GM21619 (cell line): ENCODE measurements around the gene ATP13A1.

ENCODE experiments used
- ATAC-seq: cut with Tn5 transposase; IDR thresholded peaks from one replicate; pipeline ENCODE4 v1.9.1; 2021; ENCODE audit not compliant: unreplicated experiment

The ATP13A1 gene

GRCh38 chr19:19645233-19645870, 18.1 kb downstream of the ATP13A1 start:
- no peak for ATAC-seq

DNA sequence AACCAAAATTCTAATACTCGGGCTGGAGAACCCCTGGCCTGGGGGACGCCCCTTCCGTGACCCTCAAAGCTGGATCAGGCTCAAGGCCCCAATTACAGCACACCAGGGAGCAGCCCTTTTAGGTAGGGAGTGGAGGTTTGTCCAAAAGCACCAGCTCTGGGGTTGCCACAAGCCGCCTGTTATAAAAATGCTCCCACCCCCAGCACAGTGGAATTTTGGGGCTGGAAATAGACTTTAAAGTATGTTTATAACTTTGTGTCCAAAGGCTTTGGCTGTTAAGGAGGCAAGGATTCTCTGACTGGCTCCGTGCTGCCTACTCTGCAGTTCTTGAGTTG, 19.5 kb downstream of the ATP13A1 start:
- ATAC-seq = no peak

DNA sequence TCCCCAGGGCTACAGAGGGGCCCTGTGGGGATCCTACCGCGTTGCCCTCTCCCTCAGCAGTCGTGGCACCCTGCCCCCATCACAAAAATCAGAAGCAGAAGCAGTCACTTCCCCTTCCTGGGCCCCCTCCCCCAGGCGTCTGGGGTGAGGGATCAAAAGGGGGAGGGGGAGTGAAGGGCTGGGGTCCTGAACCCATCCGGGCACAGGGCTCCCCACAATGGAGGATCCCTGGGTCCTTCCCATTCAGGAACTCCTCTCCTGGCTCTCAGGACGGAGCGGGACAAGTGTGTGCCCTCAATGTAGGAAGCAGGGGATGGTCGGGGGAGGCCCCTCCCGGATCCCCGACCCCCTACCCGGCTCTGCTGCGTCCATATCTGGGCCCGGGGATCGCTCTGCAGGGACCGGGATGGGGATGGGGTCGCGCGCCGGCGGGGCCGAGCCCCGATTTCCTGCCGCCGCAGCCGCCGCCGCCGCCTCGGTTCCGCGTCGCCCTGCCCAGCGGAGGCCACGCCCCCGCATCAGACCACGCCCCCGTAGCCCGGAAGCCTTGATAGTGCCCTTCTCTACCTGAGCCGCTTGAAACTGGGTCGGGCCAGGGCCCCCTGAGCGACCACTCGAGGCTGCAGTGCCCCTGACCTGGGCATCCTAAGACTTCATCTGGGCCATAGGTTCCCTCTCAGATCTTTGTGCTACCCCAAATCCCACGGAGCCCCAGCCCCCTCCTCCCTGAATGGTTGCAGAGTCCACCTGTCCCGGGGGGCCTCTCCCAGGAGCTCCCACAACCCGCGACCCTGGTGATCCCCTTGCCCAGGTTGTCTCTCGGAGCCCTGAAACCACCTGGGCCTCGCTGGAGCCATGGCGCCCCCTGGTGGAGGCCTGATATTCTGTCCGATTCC, 20.1 kb downstream of the ATP13A1 start, which contains the start of gene GMIP:
Gene GMIP (minus strand): TSS at position 500 of the 896 bp plus-strand sequence. CDS start 128 bp downstream, at position 372.
- ATAC-seq = peak; percentile 63

DNA sequence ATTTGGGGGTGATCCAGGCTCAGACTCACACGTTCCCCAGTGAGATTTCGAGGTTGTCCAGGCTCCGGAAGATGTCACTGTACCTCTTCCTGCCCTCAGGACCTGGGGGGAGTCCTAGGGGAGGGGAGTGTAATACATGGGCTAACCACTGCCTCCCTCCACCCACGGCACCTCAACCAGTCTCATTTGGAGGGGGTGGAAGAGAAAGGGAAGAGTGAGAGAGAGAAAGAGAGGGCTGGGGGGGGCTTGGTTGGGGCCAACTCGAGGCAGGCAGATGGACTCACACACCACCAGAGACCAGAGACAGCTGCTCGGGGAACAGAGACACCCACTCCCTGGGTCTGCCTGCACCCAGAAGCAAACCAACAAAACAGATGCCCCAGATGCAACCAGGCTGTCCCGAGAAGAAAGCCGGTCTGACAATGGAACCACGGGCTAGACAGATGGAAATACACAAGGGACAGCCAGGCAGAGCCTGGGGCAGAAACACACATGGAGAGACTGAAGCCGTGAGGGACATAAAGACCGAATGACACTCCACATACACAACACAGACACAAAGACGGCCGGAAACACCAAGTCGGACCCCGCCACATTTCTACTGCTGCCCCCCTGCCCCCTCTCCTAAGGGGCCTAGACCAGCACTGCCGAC, 20.8 kb downstream of the ATP13A1 start:
- ATAC-seq = no peak

DNA sequence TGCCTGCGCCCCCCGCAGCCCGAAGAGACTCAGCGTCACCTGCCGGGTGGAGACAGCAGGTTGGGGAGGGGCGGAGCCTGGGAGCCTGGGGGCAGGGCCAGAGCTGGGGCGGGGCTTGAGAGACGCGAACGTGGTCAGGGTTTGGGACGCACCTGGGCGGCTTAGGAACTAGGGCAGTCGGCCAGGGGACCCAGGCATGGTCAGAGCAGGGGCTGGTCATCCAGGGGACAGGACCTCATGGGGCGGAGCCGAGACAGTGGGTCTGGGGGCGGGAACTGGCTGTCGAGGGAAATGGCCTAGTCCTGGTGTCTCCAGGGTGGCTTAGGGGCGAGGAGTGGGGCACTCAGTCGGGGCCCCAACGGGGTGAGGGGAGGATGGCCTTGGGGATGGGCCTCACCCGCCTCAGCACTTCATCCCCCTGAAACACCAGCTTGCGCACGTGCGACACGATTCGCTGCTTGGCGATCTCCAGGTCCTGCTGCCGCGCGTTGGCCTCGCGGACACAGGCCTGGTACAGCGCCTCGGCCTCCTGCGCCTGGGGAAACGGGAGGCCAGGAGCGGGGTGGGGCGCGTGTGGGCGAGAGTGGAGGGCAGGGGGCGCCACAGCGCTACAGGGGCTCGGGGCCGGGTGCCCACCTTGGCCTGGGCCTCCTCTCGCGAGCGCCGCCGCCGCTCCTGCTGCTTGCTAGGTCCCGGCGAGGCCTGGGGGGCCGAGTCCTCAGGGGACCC, 25.8 kb downstream of the ATP13A1 start:
- no peak for ATAC-seq

DNA sequence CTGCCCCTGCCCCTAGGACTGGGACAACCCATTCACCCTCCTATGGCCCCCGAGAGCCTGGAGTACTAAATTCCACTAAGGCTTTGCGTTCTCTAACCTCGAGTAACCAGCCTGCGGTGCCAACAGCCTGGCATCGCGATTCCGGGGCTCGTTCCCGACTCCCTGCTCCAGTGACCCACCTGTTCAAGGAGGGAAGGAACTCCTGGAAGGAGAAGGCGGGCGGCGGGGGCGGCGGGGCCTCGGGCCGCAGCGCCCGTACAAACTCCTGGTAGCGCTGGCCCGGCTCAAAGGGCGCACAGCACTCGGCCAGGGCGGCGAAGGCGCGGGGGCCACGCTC, 26.3 kb downstream of the ATP13A1 start:
- ATAC-seq = no peak

- ATAC-seq = no peak
These were observed 26.8 kb downstream of the ATP13A1 start for GRCh38 chr19:19636573-19637185.

DNA sequence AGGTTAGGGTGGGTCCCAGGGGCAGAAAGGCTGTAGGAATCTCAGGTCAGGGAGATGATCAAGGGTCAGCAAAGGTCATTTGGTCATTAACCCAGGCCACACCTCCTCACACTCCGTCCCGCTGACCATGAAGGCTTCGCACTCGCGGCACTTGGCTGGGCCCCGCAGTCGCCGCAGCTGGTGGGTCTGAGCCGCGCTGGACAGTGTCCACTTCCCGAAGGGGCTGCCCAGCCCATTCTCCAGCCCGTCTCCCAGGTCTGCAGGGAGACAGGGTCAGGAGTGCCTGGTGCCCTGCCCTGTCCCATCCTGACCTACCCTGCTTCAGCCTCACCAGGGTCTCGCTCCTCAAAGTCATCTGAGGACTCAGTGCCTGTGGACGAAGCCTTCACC, 28.2 kb downstream of the ATP13A1 start:
- ATAC-seq = no peak

- ATAC-seq = no peak
These were observed 28.8 kb downstream of the ATP13A1 start for GRCh38 chr19:19634516-19635312.

DNA sequence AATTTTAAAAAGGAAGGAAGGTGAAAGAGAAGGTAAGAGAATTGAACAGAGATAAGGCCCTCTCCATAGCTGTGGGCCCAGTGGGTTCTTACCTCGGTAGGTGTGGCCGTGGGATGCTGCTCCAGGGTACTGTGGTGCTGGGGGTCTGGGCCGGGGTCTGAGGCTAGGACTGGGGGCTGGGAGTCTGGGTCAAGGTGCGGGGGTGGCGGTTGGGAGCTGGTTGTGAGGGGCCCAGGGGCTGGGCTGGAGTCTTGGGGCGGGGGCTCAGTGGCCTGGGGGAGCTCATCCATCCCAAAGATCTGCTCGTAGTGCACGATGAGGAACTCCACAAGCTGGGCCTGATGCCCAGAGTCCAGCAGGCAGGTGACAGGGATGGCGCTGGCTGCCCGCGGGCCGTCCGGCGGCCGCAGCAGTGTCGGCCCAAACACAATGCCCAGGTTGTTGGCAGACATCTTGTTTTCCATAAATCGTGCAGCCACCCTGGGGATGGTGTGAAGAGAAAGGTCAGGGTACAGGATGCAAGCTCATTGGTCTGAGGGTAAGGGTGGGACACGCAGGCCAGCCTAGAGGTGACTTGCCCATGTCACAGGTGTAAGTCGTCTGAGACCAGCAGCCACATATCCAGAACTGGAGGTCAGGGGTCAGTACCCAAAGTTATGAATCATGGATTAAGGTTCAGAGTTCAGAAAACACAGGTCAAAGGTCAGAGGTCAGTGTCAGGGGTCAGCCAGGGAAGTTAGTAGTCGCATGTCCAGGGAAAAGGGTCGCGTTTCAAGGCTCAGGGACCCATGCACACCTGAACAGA, 29.6 kb downstream of the ATP13A1 start:
- no peak for ATAC-seq

GRCh38 chr19:19632661-19633060, 30.8 kb downstream of the ATP13A1 start:
- ATAC-seq = no peak

DNA sequence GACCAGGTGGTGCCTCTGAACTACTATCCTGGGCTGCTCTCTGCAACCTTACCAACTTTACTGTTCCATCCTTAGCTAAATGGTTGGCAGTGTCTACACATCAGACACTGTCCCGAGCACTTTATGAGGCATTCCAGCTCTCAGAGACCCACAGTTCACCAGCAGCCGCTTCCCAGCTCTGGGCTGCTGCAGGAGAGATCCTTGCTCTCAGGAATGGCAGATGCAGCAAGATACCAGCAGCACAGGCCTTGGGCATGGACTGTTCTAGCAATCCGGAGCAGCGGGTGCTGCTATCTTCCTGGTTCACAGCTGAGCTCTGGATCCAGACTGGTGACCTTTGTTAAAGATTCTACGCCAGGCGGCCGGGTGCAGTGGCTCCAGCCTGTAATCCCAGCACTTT, 32.1 kb downstream of the ATP13A1 start:
- ATAC-seq = no peak

DNA sequence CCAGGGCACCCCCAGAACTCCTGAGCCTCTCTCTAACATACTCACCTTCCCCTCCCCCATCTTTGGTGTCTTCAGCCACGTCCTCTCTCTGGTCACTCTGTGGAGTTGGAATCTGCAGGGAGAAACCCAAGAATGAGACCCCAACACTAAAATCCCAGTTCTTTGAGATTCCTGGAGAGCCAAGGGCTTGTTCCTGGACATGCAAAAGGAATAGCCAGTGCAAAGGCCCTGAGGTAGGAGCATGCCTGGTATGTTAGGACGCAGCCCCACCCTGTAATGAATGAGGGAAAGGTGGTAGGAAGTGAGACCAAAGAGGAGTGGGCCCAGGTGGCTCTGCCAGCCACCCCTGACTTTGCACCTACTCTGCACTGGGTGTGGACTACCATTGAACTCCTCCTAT, 33.0 kb downstream of the ATP13A1 start:
- no peak for ATAC-seq

DNA sequence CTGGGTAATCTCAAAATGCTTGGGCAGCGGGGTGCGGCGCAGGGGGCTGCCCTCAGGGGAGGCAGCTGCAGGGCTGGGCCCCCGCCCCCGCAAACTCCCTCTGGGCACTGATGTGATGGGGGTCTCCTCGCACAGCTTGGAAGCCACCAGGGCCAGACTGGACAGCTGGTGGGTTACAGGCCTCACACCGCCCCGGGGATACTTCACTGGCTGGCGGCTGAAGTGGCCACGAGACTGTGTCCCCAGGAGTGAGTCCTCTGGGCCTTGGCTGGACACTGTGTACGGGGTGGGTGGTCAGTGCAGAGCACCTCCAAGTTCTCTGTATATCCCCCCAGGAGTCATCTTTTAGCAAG, 33.4 kb downstream of the ATP13A1 start:
- no peak for ATAC-seq

GRCh38 chr19:19628501-19629134, 34.9 kb downstream of the ATP13A1 start:
- ATAC-seq = no peak

- ATAC-seq = peak; percentile 66
These were observed 35.6 kb downstream of the ATP13A1 start, which contains the start of gene LPAR2 for GRCh38 chr19:19627621-19628500. Gene LPAR2, minus strand, starts transcription at chr19:19628220. Its CDS starts 945 bp downstream, at chr19:19627275.

DNA sequence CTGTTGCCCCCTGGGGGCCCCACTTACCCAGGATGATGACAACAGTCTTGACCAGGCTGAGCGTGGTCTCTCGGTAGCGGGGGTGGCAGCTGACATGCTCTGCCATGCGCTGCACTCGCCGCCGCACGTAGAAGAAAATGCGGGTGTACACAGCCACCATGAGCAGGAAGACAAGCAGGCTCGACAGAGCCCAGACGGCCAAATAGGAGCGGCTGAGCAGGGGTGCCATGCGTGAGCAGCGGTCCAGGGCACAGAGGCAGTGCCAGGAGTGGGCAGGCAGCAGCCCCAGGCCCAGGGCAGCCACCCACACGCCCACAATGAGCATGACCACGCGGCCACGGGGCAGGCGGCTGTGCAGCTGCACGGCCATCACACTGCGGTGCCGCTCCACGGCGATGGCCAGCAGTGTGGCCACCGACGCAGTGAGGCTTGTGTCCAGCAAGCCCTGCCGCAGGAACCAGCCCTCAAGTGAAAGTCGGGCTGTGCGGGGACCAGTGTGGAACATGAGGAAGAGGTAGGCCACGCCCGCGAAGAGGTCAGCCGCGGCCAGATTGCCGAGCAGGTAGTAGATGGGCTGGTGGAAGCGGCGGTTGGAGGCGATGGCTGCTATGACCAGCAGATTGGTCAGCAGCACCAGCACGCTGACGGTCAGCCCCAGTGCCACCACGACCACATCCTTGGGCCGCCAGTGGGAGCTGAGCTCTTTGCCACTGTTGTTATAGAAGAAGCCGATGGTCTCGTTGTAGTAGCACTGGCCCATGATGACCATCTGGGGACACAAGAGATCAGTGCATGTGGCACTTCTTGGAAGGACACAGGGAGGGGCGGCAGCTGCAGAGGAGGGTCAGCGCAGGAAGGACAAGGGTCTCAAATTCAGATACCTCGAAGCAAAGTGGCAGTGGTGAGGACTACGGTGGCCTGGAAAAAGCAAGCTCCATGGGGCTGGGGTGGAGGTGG, 36.7 kb downstream of the ATP13A1 start:
- ATAC-seq = no peak
